HCT116 (cell line): ENCODE data around the gene ECT2. TPM values are rescaled to one million over a fixed set of nuclear protein-coding genes. Genes with fewer than 3 reads are reported as not detected.

Source experiments
- ATAC-seq: fragments of 200-7000 bp; cut with Tn5 transposase; 2 replicates; pipeline ENCODE4 v1.9.1; 2020; ENCODE audit warnings: mild to moderate bottlenecking, moderate library complexity
- BruUV-seq: library from RNA; stranded (reverse); fragments of 400-500 nt; replicated peaks from 2 replicates; lab custom pipeline; 2021; lab: Mats Ljungman, UMichigan
- CTCF ChIA-PET: fragments of 300-600 bp; sonication (Branson Sonifier 250); formaldehyde crosslinking; loops from one replicate; lab custom pipeline; 2021; ENCODE audit warnings: antibody characterized with exemption; lab: Charles Lee
- POLR2A ChIA-PET: fragments of 300-600, 350-600 bp; sonication (Branson Sonifier 250); formaldehyde crosslinking; loops from one replicate; lab custom pipeline; 2021; ENCODE audit warnings: antibody characterized with exemption; lab: Charles Lee
- RAD21 ChIA-PET, 2 experiments: fragments of 300-600 bp; sonication (Branson Sonifier 250); formaldehyde crosslinking; loops; one replicate each; lab custom pipeline; 2023; ENCODE audit warnings: low total read pairs in 2 of 2; ENCODE audit not compliant: uncharacterized antibody in 2 of 2, unreplicated experiment in 2 of 2, low non-redundant PET in 1 of 2; lab: Charles Lee
- DNase-seq: peaks from one replicate; pipeline ENCODE4 v3.0.0-alpha.2; 2010; ENCODE audit warnings: low read depth, low spot score
- H2AFZ ChIP-seq: fragments of 200-600 bp; shearing (Covaris generic), sonication (generic); 2 replicates; pipeline ENCODE4 v1.6.1; 2017; ENCODE audit warnings: low read depth, mixed run types, mixed read lengths, antibody characterized with exemption, low read length; ENCODE audit not compliant: poor library complexity, severe bottlenecking
- H3K27ac ChIP-seq: 2 replicates; pipeline ENCODE4 v1.5.1; 2012; ENCODE audit warnings: low read depth, low read length
- H3K27me3 ChIP-seq: fragments of 200-600 bp; sonication (generic); 2 replicates; pipeline ENCODE4 v1.6.1; 2016; ENCODE audit warnings: mixed run types, low read length, mixed read lengths; ENCODE audit not compliant: insufficient read depth
- H3K36me3 ChIP-seq, 2 experiments: fragments of 200-500 bp in 1 of 2; fragments of 200-600 bp in 1 of 2; sonication (Bioruptor generic) in 1 of 2; sonication (generic) in 1 of 2; 2 replicates each; pipeline versions ENCODE4 v1.5.1 to v1.6.1; 2014 to 2016; ENCODE audit warnings: low read length in 2 of 2, inconsistent platforms in 1 of 2, mixed read lengths in 1 of 2, mixed run types in 1 of 2; ENCODE audit not compliant: insufficient read depth in 2 of 2, control insufficient read depth in 1 of 2
- H3K4me1 ChIP-seq, 2 experiments: fragments of 200-600 bp in 1 of 2; sonication (generic) in 1 of 2; 2 replicates each; pipeline versions ENCODE4 v1.5.1 to v1.6.1; 2012 to 2017; ENCODE audit warnings: low read length in 2 of 2, inconsistent platforms in 1 of 2, mild to moderate bottlenecking in 1 of 2, mixed read lengths in 1 of 2, mixed run types in 1 of 2, moderate library complexity in 1 of 2; ENCODE audit not compliant: insufficient read depth in 2 of 2, control insufficient read depth in 1 of 2
- H3K4me2 ChIP-seq: fragments of 200-600 bp; sonication (generic); 2 replicates; pipeline ENCODE4 v1.6.1; 2017; ENCODE audit warnings: mixed run types, low read length, mixed read lengths
- H3K4me3 ChIP-seq, 2 experiments: fragments of 200-600 bp in 1 of 2; sonication (generic) in 1 of 2; replicated peaks in 1 of 2; 2 replicates each; pipeline ENCODE4 v1.5.1; 2011 to 2016; ENCODE audit warnings: low read length in 2 of 2, control low read depth in 1 of 2, low read depth in 1 of 2, mild to moderate bottlenecking in 1 of 2, mixed read lengths in 1 of 2, mixed run types in 1 of 2
- H3K79me2 ChIP-seq: fragments of 200-600 bp; sonication (generic); 2 replicates; pipeline ENCODE4 v1.6.1; 2017; ENCODE audit warnings: mild to moderate bottlenecking, mixed run types, low read length, moderate library complexity, mixed read lengths; ENCODE audit not compliant: insufficient read depth
- H3K9ac ChIP-seq: fragments of 200-600 bp; sonication (generic); 2 replicates; pipeline ENCODE4 v1.6.1; 2016; ENCODE audit warnings: low read length, mixed read lengths
- H3K9me2 ChIP-seq: fragments of 200-600 bp; sonication (generic), shearing (Covaris generic); 2 replicates; pipeline ENCODE4 v1.6.1; 2017; ENCODE audit warnings: mixed run types, mild to moderate bottlenecking, moderate library complexity; ENCODE audit not compliant: insufficient read depth
- H3K9me3 ChIP-seq, 2 experiments: fragments of 200-500 bp in 1 of 2; fragments of 200-600 bp in 1 of 2; sonication (Bioruptor generic) in 1 of 2; sonication (generic) in 1 of 2; 2 replicates each; pipeline ENCODE4 v1.6.1; 2014 to 2017; ENCODE audit warnings: low read length in 2 of 2, mixed read lengths in 2 of 2, inconsistent platforms in 1 of 2, low read depth in 1 of 2, mild to moderate bottlenecking in 1 of 2, mixed run types in 1 of 2, moderate library complexity in 1 of 2; ENCODE audit not compliant: control insufficient read depth in 1 of 2, insufficient read depth in 1 of 2
- H4K20me1 ChIP-seq: fragments of 200-600 bp; sonication (generic), shearing (Covaris generic); 2 replicates; pipeline ENCODE4 v1.6.1; 2017; ENCODE audit warnings: mixed run types, mild to moderate bottlenecking, moderate library complexity; ENCODE audit not compliant: insufficient read depth
- CBX3 ChIP-seq: IDR thresholded peaks from 2 replicates; pipeline ENCODE4 v1.6.1; 2012; ENCODE audit warnings: low read depth
- CEBPB ChIP-seq: IDR thresholded peaks from 2 replicates; pipeline ENCODE4 v1.6.1; 2012; ENCODE audit warnings: low read depth
- EGR1 ChIP-seq: IDR thresholded peaks from 2 replicates; pipeline ENCODE4 v1.6.1; 2012; ENCODE audit warnings: low read depth
- ELF1 ChIP-seq: IDR thresholded peaks from 2 replicates; pipeline ENCODE4 v1.6.1; 2012; ENCODE audit warnings: low read depth, borderline replicate concordance
- EZH2 ChIP-seq: fragments of 200-600 bp; sonication (generic); IDR thresholded peaks from 2 replicates; pipeline ENCODE4 v1.6.1; 2017; ENCODE audit warnings: antibody characterized with exemption, mixed run types
- EZH2phosphoT487 ChIP-seq: fragments of 200-600 bp; IDR thresholded peaks from 2 replicates; pipeline ENCODE4 v1.6.1; 2018; ENCODE audit warnings: antibody characterized with exemption, borderline replicate concordance
- FOSL1 ChIP-seq: IDR thresholded peaks from 2 replicates; pipeline ENCODE4 v1.6.1; 2012; ENCODE audit warnings: low read depth
- POLR2AphosphoS5 ChIP-seq: IDR thresholded peaks from 2 replicates; pipeline ENCODE4 v1.6.1; 2011; ENCODE audit warnings: mild to moderate bottlenecking, low read depth, low read length, moderate library complexity
- RAD21 ChIP-seq: IDR thresholded peaks from 2 replicates; pipeline ENCODE4 v1.6.1; 2012; ENCODE audit warnings: low read depth, mild to moderate bottlenecking
- SIN3A ChIP-seq: IDR thresholded peaks from 2 replicates; pipeline ENCODE4 v1.6.1; 2012; ENCODE audit warnings: low read depth
- SP1 ChIP-seq: IDR thresholded peaks from 2 replicates; pipeline ENCODE4 v1.6.1; 2012; ENCODE audit warnings: low read depth
- TCF7L2 ChIP-seq: IDR thresholded peaks from 2 replicates; pipeline ENCODE4 v1.7.0; 2011; ENCODE audit warnings: borderline replicate concordance, inconsistent platforms; ENCODE audit not compliant: insufficient read depth, insufficient read length; ENCODE audit errors: extremely low read depth
- YY1 ChIP-seq: IDR thresholded peaks from 2 replicates; pipeline ENCODE4 v1.6.1; 2011; ENCODE audit warnings: low read length, low read depth, moderate library complexity, mild to moderate bottlenecking; ENCODE audit not compliant: insufficient replicate concordance; ENCODE audit errors: extremely low read depth
- ZFX ChIP-seq: fragments of 450-650 bp; IDR thresholded peaks from 2 replicates; pipeline ENCODE4 v1.6.1; 2017
- ZNF274 ChIP-seq: fragments of 200-500 bp; sonication (Bioruptor generic); IDR thresholded peaks from 2 replicates; pipeline ENCODE4 v1.6.1; 2014; ENCODE audit warnings: mild to moderate bottlenecking, low read depth, low read length, inconsistent platforms
- intact Hi-C: fragments of 100-400 bp; cut with micrococcal nuclease; formaldehyde crosslinking; loops from 2 replicates; pipeline ENCODE4 v1.10.0; 2022
- total RNA-seq: library from RNA; stranded (reverse); gene quantifications from one replicate; pipeline ENCODE4 v1.2.1, GENCODE V29; 2021; ENCODE audit not compliant: unreplicated experiment
- TF ChIP-seq, protein P1 (sequence below): IDR thresholded peaks from 2 replicates; pipeline ENCODE4 v1.6.1; 2012
- TF ChIP-seq, protein P2 (sequence below), 3 experiments: fragments of 200-600 bp in 1 of 3; sonication (generic) in 1 of 3; IDR thresholded peaks in 2 of 3; conservative IDR thresholded peaks in 1 of 3; 2 replicates each; pipeline ENCODE4 v1.5.1; 2012 to 2017; ENCODE audit warnings: low read depth in 2 of 3, low read length in 2 of 3, antibody characterized with exemption in 1 of 3, borderline replicate concordance in 1 of 3, control low read depth in 1 of 3, mild to moderate bottlenecking in 1 of 3, mixed read lengths in 1 of 3, mixed run types in 1 of 3, moderate library complexity in 1 of 3; ENCODE audit not compliant: insufficient read depth in 1 of 3
- TF ChIP-seq, protein P3 (sequence below): IDR thresholded peaks from 2 replicates; pipeline ENCODE4 v1.6.1; 2011; ENCODE audit warnings: mild to moderate bottlenecking, low read length, moderate library complexity; ENCODE audit not compliant: insufficient replicate concordance; ENCODE audit errors: extremely low read depth
- TF ChIP-seq, protein P4 (sequence below): IDR thresholded peaks from 2 replicates; pipeline ENCODE4 v1.6.1; 2012; ENCODE audit warnings: low read depth

Gene ECT2
- total RNA-seq, 1 experiment from 2014 or later: 95.6 TPM

DNA sequence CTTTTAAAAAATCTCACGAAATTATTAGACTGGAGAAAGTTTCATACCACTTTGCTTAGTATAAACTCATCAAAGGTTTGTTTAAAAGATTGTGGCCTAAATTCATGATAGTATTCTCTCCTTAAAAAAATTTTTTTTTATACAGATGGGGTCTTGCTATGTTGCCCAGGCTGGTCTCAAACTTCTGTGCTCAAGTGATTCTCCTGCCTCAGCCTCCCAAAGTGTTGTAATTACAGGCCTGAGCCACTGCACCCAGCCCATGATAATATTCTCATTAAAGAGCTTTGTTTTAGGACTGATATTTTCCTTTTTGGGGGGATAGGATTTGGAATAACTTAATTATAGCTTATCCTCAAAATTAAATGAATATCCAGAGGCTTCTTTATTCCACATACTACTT lies 19.9 kb downstream of the ECT2 start:
- intact Hi-C loops: no loop called here
- RAD21 ChIA-PET: no interaction called here
- Histone ChIP-seq H3K27me3 (no peaks in the 10 kb centered on the region), H2AFZ (no peak overlapping the region), H3K4me2 (no peak overlapping the region), H3K4me3 (no peak overlapping the region), H3K9ac (no peak overlapping the region), H3K79me2 (peaks cover 70% of the 10 kb centered on the region), H3K36me3 (peaks cover 55 to 66% of the 10 kb centered on the region in 2 experiments), H3K9me2 (no peaks in the 10 kb centered on the region), H4K20me1 (0 out of 2 replicates have a peak, but pooled peaks cover 4% of the 10 kb centered on the region), H3K4me1 (no peaks in the 10 kb centered on the region), H3K9me3 (no peaks in the 10 kb centered on the region), H3K27ac (no peak overlapping the region)
- TF ChIP-seq EGR1 (no peak), TCF7L2 (no peak), YY1 (no peak), CEBPB (no peak), EZH2phosphoT487 (no peak), RAD21 (no peak), POLR2AphosphoS5 (no peak), ZNF274 (no peak), ZFX (no peak), FOSL1 (no peak), ELF1 (no peak), CBX3 (no peak), SP1 (no peak), EZH2 (no peak), SIN3A (no peak)
- TF ChIP-seq, protein P1, sequence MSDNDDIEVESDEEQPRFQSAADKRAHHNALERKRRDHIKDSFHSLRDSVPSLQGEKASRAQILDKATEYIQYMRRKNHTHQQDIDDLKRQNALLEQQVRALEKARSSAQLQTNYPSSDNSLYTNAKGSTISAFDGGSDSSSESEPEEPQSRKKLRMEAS: no peak
- TF ChIP-seq, protein P2, sequence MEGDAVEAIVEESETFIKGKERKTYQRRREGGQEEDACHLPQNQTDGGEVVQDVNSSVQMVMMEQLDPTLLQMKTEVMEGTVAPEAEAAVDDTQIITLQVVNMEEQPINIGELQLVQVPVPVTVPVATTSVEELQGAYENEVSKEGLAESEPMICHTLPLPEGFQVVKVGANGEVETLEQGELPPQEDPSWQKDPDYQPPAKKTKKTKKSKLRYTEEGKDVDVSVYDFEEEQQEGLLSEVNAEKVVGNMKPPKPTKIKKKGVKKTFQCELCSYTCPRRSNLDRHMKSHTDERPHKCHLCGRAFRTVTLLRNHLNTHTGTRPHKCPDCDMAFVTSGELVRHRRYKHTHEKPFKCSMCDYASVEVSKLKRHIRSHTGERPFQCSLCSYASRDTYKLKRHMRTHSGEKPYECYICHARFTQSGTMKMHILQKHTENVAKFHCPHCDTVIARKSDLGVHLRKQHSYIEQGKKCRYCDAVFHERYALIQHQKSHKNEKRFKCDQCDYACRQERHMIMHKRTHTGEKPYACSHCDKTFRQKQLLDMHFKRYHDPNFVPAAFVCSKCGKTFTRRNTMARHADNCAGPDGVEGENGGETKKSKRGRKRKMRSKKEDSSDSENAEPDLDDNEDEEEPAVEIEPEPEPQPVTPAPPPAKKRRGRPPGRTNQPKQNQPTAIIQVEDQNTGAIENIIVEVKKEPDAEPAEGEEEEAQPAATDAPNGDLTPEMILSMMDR (IDR thresholded peaks at IDR 0.05 in 2 of 3, conservative IDR thresholded peaks at IDR 0.05 in 1 of 3; ENCODE audit: borderline replicate concordance in 1 of 3, insufficient read depth in 1 of 3, low read depth in 2 of 3, low read length in 2 of 3): no peak
- TF ChIP-seq, protein P3, sequence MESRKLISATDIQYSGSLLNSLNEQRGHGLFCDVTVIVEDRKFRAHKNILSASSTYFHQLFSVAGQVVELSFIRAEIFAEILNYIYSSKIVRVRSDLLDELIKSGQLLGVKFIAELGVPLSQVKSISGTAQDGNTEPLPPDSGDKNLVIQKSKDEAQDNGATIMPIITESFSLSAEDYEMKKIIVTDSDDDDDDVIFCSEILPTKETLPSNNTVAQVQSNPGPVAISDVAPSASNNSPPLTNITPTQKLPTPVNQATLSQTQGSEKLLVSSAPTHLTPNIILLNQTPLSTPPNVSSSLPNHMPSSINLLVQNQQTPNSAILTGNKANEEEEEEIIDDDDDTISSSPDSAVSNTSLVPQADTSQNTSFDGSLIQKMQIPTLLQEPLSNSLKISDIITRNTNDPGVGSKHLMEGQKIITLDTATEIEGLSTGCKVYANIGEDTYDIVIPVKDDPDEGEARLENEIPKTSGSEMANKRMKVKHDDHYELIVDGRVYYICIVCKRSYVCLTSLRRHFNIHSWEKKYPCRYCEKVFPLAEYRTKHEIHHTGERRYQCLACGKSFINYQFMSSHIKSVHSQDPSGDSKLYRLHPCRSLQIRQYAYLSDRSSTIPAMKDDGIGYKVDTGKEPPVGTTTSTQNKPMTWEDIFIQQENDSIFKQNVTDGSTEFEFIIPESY: no peak
- TF ChIP-seq, protein P4, sequence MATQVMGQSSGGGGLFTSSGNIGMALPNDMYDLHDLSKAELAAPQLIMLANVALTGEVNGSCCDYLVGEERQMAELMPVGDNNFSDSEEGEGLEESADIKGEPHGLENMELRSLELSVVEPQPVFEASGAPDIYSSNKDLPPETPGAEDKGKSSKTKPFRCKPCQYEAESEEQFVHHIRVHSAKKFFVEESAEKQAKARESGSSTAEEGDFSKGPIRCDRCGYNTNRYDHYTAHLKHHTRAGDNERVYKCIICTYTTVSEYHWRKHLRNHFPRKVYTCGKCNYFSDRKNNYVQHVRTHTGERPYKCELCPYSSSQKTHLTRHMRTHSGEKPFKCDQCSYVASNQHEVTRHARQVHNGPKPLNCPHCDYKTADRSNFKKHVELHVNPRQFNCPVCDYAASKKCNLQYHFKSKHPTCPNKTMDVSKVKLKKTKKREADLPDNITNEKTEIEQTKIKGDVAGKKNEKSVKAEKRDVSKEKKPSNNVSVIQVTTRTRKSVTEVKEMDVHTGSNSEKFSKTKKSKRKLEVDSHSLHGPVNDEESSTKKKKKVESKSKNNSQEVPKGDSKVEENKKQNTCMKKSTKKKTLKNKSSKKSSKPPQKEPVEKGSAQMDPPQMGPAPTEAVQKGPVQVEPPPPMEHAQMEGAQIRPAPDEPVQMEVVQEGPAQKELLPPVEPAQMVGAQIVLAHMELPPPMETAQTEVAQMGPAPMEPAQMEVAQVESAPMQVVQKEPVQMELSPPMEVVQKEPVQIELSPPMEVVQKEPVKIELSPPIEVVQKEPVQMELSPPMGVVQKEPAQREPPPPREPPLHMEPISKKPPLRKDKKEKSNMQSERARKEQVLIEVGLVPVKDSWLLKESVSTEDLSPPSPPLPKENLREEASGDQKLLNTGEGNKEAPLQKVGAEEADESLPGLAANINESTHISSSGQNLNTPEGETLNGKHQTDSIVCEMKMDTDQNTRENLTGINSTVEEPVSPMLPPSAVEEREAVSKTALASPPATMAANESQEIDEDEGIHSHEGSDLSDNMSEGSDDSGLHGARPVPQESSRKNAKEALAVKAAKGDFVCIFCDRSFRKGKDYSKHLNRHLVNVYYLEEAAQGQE: no peak
- CTCF ChIA-PET: interaction anchor here (1.5 kb wide), 1 partner anchor 20 kb away, joined by 3 read pairs; the partner anchor contains the start of gene ECT2
- POLR2A ChIA-PET: interaction anchor here (1.2 kb wide), 1 partner anchor 8 kb away, joined by 3 read pairs; no protein-coding TSS in a partner anchor
- no peak for ATAC-seq
- DNase-seq: no peak
- BruUV-seq: no TSS peak
